Right renal cortex interstitium (tissue), 3 donors: ENCODE data around the gene DPT. TPM values are rescaled to one million over a fixed set of nuclear protein-coding genes. Genes with fewer than 3 reads are reported as not detected.
"Not testable (repeated sequence)": the region's sequence is repeated elsewhere in the genome, so short reads cannot be mapped to it uniquely, and the experiment has no call there.

Experiments used
- DNase-seq, 3 donors: peaks; one replicate each; pipeline ENCODE4 v3.0.0-alpha.2; 2013; ENCODE audit warnings: low read depth in 3 of 3, low spot score in 2 of 3
- polyA plus RNA-seq, 3 donors: library from polyadenylated mRNA; unstranded; fragments of 120-200 nt; gene quantifications; one replicate each; pipeline ENCODE4 v1.2.1, GENCODE V29; 2013; ENCODE audit not compliant: insufficient read length in 3 of 3

DPT gene
- polyA plus RNA-seq = under 1 TPM in 2 of 3 donors, not detected in 1; 0.10 TPM

- DNase-seq = no peak
These were observed at the start of gene DPT for GRCh38 chr1:168728473-168729404. DPT (minus strand) TSS chr1:168729206; CDS start chr1:168729174, 32 bp downstream.

- DNase-seq = no peak
These were observed 46.4 kb upstream of the DPT start for GRCh38 chr1:168775366-168775765.

DNA sequence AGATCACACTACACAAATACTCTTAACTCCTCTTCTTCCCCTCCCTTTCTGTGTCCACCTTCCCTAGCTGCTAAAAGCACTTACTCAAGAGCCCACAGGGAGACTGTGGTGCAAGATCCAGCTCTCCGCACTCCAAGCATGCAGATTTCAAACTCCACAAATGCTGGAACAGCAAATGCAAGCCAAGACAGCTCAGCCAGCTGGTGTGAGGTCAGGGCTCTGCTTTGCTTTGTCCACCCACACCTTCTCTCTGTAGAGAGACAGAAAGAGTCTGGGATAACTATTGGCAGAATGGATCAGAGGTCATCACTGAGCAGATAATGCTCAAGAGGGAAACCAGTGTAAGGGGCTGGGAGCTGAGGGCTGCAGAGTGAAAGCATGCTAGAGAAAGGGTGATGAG, 45.2 kb upstream of the DPT start:
- no peak for DNase-seq

GRCh38 chr1:168772428-168773060, 43.5 kb upstream of the DPT start:
- no peak for DNase-seq

DNA sequence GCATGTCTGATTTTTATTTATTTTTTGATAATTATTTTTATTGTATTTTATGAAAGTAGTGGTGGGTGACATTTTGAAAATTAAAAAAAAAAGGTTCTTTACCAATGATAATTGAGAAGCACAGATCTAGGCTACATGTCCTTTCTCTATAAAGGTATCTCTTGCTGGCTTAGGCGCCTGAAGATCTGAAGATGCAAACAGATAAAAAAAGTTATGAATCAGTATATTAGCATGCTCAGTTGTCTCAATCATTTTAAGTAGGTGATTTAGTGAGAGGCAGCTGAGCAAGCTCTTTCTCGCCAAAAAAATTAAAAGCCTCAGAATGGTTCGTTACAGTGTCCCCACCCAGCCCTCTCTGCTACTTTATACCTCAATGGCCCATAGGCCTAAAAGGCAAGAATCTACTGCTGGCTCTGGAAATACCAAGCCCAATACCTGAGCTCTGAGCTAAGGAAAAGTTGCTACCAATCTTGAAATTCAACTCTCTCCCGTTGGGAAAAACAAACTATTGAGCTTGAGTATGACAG, 42.2 kb upstream of the DPT start:
- DNase-seq = no peak

DNA sequence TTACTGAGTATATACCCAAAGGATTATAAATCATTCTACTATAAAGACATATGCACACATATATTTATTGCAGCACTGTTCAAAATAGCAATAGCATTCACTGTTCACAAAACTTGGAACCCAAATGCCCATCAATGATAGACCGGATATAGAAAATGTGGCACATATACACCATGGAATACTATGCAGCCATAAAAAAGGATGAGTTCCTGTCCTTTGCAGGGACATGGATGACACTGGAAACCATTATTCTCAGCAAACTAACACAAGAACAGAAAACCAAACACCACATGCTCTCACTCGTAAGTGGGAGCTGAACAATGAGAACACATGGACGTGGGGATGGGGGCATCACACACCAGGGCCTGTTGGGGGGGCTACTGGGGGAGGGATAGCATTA, 40.9 kb upstream of the DPT start:
- not testable (repeated sequence) for DNase-seq

DNA sequence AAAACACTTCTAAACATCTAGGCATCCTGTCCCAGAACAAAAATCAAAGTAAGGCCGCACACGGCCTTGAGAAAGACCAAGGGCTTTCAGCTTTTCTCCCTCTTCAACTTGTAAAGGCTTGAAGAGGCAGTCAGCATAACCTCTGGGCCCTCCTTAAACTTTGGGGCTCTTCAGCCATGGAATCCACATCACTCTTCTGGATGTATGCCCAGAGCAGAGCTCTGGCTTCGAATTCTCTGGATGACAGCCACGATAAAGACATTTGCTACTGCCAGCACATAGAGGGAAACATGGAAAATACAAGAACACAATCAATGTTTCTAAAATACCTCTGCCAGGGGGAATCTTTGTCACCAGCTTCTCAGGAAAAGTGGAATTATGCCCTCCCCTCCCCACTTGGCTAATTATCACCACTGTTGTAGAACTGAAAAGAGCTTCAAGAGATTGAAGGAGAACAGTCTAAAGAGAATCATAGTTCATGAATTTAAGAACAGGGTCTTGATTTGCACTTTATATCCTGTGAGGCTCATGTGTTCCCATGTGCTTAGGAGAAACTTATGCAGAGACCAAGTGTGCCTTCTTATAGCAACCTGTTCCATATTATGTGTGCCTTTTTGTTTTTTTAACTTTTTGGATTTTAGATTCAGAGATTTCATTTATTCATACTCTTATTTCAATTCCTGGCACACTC, 39.0 kb upstream of the DPT start:
- no peak for DNase-seq

DNA sequence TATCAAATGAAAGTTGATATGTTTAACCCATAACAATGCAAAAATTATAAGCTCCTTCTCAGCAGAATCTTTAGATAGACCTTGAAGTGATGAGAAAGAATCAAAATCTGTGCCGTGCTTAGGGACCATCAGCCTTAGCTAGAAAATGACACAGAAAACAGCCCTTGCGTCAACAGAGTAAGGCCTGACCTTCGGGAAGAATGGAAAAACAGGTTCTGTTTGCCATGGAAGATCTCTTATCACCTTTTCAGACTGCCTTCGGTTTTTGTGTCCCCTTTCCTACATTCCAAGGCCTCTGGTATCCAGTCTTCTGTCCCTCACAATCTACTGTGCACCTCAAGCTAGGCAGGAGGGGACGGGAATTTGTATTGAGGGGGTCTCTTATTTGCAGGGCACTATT, 37.6 kb upstream of the DPT start:
- DNase-seq = no peak

DNA sequence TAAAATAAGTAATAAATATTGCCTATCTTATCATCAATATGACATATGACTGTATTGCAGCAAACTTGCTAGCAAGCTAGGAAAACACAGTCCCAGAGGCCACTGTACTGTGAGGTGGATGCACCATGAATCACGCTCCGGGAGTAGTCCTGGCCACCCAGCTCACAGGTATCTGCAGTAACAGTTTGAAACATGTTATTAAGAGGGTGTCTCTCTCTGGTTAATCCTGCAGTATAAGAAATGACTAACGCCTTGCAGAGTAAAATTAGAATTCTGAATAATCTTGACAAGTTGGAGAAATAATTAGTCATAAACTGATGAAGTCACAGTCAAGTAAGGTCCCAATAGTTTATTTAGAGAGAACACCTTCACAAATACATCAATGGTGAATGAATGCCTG, 34.0 kb upstream of the DPT start:
- no peak for DNase-seq

GRCh38 chr1:168762473-168762872, 33.5 kb upstream of the DPT start:
- no peak for DNase-seq

DNA sequence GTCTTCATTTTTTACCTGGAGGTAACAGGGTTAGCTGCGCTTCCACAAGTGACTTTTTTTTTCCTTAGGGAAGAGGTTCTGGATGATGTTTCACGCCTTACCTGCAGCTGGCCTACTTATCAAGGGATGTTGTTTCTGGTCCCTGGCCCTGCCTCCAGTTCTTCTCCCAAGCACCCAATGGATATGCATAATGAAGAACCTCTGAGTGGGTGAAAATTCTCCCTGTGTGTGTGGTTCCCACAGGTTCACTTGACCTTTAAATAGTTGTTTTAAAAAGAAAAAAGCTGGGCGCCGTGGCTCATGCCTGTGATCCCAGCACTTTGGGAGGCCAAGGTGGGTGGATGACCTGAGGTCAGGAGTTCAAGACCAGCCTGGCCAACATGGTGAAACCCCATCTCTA, 31.8 kb upstream of the DPT start:
- no peak for DNase-seq

GRCh38 chr1:168760241-168760640, 31.2 kb upstream of the DPT start:
- no peak for DNase-seq

DNA sequence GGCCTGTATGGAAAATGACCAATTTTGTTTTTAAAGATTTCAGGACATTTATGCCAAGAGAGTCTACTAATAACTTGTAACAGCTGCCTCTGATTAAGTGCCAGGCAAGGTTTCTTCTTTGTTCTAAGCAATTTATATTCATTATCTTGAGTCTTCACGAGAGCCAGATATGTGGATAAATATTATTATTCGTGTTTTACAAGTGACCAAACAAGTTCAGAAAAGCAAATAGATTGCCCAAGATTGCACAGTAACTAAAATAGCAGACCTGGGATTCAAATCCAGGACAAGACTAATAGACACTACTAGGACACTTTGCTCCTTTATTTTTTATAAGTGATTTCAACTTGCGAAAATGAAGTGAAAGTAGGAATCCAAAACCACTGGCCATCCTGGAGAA, 30.1 kb upstream of the DPT start:
- DNase-seq = no peak

GRCh38 chr1:168758503-168758902, 29.5 kb upstream of the DPT start:
- no peak for DNase-seq

DNA sequence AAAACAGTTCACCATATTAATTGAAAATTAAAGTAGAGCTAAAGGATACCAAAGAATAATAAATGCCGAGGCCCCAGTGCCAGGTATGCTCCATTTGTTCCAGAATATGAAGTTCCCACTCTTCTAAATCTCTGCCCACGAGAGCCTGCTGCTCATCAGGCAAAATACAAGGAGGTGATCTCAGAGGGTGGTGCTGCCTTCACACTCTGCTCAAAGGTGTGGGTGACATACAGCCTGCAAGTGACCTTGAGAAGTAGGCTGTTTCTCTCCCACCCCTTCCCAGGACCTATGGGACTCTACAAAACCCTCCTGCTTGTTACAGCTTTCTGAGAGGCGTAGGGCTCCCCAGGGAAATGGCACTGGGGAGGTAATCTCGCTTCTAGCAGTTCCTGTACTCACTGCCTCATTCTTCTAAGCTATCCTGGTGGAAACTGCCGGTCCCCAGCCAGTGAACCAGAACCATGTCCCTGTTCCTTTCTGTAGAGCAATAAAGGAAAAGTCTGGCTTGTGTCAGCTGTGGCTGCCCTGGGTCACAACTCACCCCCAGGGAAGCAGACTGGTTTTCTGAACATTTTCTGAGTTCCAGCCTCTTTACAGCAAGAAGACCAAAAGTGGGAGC, 26.9 kb upstream of the DPT start:
- no peak for DNase-seq

DNA sequence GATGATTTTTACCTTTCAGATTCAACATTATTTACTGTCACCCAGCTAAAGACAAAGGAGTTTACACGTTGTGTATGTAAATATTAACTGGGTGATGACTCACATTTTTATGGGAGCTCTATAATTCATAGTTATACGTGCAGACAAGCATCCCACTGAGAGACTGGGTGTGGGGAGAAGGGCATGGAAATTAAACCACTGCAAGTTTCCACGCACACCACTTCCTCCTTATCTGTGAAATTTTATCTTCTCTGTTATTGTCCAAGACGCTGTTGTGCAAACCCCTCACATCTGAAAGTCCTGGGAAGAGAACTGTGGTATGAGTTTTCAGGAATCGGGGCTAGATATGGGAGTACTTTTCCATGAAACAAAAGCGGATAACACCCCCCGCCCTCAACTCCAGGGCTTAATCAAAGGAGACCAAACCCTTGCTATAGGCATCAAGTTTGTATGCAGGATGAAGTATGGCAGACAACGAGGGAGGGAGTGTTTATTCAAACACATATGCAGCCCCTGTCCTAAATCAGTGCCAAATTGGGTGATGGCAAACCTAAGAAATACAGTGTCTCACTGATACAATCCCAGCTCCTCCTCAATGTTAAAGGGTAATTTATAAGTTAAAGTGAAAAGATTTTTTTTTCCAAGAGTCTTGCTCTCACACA, 23.3 kb upstream of the DPT start:
- DNase-seq = no peak

- no peak for DNase-seq
These were observed 22.2 kb upstream of the DPT start for GRCh38 chr1:168751195-168751650.

DNA sequence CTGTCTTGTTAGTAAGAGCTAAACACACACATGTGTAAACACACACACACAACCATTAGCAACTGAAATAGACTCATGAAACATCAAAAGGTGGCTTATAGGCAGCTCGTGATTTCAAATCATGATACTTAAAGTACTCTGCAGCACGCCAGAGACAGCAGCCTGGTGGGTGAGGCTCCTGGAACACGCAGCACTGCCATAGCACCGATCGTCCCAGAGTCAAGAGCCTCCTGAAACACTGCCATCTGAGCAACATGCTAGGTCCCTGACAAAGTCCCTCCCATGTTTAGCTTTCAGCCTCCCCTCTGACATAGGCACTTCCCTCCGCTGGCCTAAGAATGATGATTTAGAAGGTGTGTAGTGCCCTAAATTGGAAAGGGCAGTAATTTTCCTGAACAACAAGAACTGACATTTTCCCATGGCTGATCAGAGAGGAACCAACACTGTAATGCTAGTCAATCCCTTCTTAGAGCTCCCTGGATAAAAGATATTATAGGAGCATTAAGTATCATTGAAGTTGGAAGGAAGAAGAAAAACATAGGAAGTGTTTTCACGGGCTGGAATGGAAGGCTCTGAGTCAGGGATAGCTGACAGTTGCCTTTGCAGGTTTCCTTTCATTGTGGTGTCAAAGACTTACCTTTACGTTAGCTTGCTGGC, 14.1 kb upstream of the DPT start:
- no peak for DNase-seq

DNA sequence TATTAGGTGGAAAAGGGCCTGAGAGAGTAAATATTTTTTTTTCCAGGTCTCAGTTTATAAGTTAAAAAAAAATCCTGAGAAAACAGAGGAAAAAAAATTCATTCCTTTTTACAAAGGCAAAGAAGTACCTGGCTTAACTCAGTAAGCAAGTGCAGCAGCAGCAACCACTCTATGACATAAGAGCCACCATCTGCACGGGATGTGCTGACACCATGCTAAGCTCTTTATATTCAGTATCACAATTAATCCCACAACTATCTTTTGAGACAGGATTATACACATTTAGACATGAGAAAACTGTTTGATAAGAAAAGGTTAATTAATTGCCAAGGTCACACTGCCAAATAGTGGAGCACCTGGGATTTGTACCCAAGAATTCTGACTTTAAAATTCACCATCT, 13.4 kb upstream of the DPT start:
- no peak for DNase-seq

DNA sequence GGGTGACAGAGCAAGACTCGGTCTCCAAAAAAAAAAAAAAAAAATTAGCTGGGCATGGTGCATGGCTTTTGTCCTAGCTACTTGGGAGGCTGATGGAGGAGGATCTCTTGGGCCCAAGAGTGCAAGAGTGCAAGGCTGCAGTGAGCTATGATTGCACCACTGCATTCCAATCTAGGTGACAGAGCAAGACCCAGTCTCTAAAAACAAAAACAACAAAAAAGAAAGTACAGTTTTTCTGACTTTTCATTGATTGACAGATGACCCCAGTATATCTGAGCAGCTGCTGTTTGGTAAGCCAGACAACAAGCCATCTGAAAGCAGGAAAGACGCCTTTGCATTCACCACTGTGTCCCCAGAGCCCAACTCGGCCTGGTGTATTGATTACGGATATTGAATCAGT, 10.9 kb upstream of the DPT start:
- DNase-seq = no peak
